HEK293 (cell line): ENCODE data around the gene CWC22.

ENCODE experiments used
- CTCF ChIP-seq: fragments of 450-650 bp; formaldehyde crosslinking; IDR thresholded peaks from 2 replicates; pipeline ENCODE4 v1.5.1; 2016; ENCODE audit warnings: missing biosample characterization, missing genetic modification characterization
- GFI1B ChIP-seq: fragments of 450-650 bp; formaldehyde crosslinking; IDR thresholded peaks from 2 replicates; pipeline ENCODE4 v1.5.1; 2016; ENCODE audit warnings: missing biosample characterization, missing genetic modification characterization
- KLF17 ChIP-seq: fragments of 450-650 bp; formaldehyde crosslinking; IDR thresholded peaks from 2 replicates; pipeline ENCODE4 v1.5.1; 2016; ENCODE audit warnings: missing biosample characterization, missing genetic modification characterization
- OSR2 ChIP-seq: fragments of 450-650 bp; formaldehyde crosslinking; IDR thresholded peaks from 2 replicates; pipeline ENCODE4 v1.5.1; 2016; ENCODE audit warnings: missing biosample characterization, missing genetic modification characterization
- YY1 ChIP-seq: fragments of 450-650 bp; formaldehyde crosslinking; IDR thresholded peaks from 2 replicates; pipeline ENCODE4 v1.5.1; 2018; ENCODE audit warnings: missing biosample characterization, missing genetic modification characterization
- ZNF157 ChIP-seq: fragments of 450-650 bp; formaldehyde crosslinking; IDR thresholded peaks from 2 replicates; pipeline ENCODE4 v1.5.1; 2016; ENCODE audit warnings: missing biosample characterization, missing genetic modification characterization
- ZNF280D ChIP-seq: fragments of 450-650 bp; formaldehyde crosslinking; IDR thresholded peaks from 2 replicates; pipeline ENCODE4 v1.5.1; 2016; ENCODE audit warnings: missing biosample characterization, missing genetic modification characterization
- ZNF792 ChIP-seq: fragments of 450-650 bp; formaldehyde crosslinking; IDR thresholded peaks from 2 replicates; pipeline ENCODE4 v1.5.1; 2016; ENCODE audit warnings: missing biosample characterization, missing genetic modification characterization

GRCh38 chr2:179987916-179988315 lies 19.2 kb downstream of the CWC22 start:
- TF ChIP-seq ZNF280D (tag by site-specific recombination): no peak
- no peak for TF ChIP-seq CTCF (tag by site-specific recombination)
- no peak for TF ChIP-seq YY1 (tag by site-specific recombination)
- TF ChIP-seq OSR2 (tag by site-specific recombination): no peak
- TF ChIP-seq GFI1B (tag by site-specific recombination): no peak
- no peak for TF ChIP-seq KLF17 (tag by site-specific recombination)
- TF ChIP-seq ZNF157 (tag by site-specific recombination): no peak
- TF ChIP-seq ZNF792 (tag by site-specific recombination): no peak
